Measurements from ENCODE around the gene KRT13.

DNA sequence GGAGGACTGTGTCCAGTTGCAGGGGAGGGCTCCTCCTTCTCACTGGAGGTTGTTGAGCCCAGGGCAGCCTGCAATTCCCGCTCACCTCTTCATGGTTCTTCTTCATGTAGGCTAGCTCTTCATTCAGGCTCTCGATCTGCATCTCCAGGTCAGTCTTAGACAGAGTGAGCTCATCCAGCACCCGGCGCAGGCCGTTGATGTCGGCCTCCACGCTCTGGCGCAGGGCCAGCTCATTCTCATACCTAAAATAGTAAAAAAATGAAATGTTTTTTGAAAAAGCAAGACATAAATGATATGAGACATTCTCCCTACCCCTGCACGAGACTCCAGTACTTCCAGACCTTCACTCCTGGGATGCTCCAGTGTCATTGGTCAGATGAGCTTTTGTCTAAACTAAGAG is 2.2 kb downstream of the KRT13 start:
- TF ChIP-seq, protein P1, sequence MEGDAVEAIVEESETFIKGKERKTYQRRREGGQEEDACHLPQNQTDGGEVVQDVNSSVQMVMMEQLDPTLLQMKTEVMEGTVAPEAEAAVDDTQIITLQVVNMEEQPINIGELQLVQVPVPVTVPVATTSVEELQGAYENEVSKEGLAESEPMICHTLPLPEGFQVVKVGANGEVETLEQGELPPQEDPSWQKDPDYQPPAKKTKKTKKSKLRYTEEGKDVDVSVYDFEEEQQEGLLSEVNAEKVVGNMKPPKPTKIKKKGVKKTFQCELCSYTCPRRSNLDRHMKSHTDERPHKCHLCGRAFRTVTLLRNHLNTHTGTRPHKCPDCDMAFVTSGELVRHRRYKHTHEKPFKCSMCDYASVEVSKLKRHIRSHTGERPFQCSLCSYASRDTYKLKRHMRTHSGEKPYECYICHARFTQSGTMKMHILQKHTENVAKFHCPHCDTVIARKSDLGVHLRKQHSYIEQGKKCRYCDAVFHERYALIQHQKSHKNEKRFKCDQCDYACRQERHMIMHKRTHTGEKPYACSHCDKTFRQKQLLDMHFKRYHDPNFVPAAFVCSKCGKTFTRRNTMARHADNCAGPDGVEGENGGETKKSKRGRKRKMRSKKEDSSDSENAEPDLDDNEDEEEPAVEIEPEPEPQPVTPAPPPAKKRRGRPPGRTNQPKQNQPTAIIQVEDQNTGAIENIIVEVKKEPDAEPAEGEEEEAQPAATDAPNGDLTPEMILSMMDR (conservative IDR thresholded peaks at IDR 0.05; ENCODE audit: low read depth in 2 of 2) = no peak
- TF ChIP-seq EZH2 (IDR thresholded peaks at IDR 0.05; ENCODE audit: low read depth, unreplicated experiment) (no peak), POLR2AphosphoS5 (IDR thresholded peaks at IDR 0.05; ENCODE audit: low read depth) (no peak)
